K562 (cell line): ENCODE data around the gene FRYL. TPM values are rescaled to one million over a fixed set of nuclear protein-coding genes. Genes with fewer than 3 reads are reported as not detected.

Experiments used
- ATAC-seq: fragments of 200-7000 bp; cut with Tn5 transposase; 3 replicates; pipeline ENCODE4 v1.9.1; 2020; ENCODE audit warnings: moderate library complexity
- BruUV-seq: library from RNA; stranded (reverse); fragments of 400-500 nt; replicated peaks from 2 replicates; lab custom pipeline; 2021; lab: Mats Ljungman, UMichigan
- CTCF ChIA-PET: fragments of 300-600 bp; formaldehyde crosslinking; extraction: SDS; loops from one replicate; lab custom pipeline; 2021; ENCODE audit warnings: low intra/inter-chr PET ratio; lab: Yijun Ruan, JAX
- POLR2A ChIA-PET: fragments of 300-600, 350-650 bp; sonication (Branson Sonifier 250); formaldehyde crosslinking; extraction: SDS; loops from one replicate; lab custom pipeline; 2021; ENCODE audit warnings: antibody characterized with exemption, inconsistent platforms; lab: Yijun Ruan, JAX
- DNase-seq, 4 experiments: peaks; one replicate each; pipeline versions ENCODE4 v3.0.0 to v3.0.0-alpha.2; 2011 to 2018; ENCODE audit warnings: low spot score in 3 of 4, mixed read lengths in 3 of 4; ENCODE audit errors: extremely low read depth in 1 of 4
- FAIRE-seq: peaks from 2 replicates; lab custom pipeline; 2011; peaks lifted over from hg19 to GRCh38; lab: Jason Lieb, UNC
- H2AFZ ChIP-seq: 2 replicates; pipeline ENCODE4 v1.6.0; 2011; ENCODE audit warnings: low read depth, low read length, control low read depth, inconsistent platforms
- H3K27ac ChIP-seq: fragments of 200-600 bp; 3 replicates; pipeline ENCODE4 v1.8.0; 2011; ENCODE audit warnings: low read depth, mild to moderate bottlenecking, control low read depth, inconsistent platforms, low read length, moderate library complexity, mixed read lengths; ENCODE audit errors: extremely low read depth
- H3K27me3 ChIP-seq, 2 experiments: fragments of 300-600 bp in 1 of 2; 2 replicates in 1 of 2; 3 replicates in 1 of 2; pipeline versions ENCODE4 v1.6.0 to v1.8.0; 2011; ENCODE audit warnings: inconsistent platforms in 2 of 2, low read length in 2 of 2, mild to moderate bottlenecking in 1 of 2, mixed read lengths in 1 of 2, moderate library complexity in 1 of 2; ENCODE audit not compliant: control insufficient read depth in 2 of 2, insufficient read depth in 2 of 2
- H3K36me3 ChIP-seq: fragments of 300-600 bp; 3 replicates; pipeline ENCODE4 v1.8.0; 2011; ENCODE audit warnings: mild to moderate bottlenecking, low read length, inconsistent platforms; ENCODE audit not compliant: control insufficient read depth, insufficient read depth
- H3K4me1 ChIP-seq, 2 experiments: fragments of 200-600 bp in 1 of 2; replicated peaks in 1 of 2; 2 replicates in 1 of 2; 3 replicates in 1 of 2; pipeline versions ENCODE4 v1.5.1 to v1.8.0; 2011; ENCODE audit warnings: inconsistent platforms in 2 of 2, low read length in 2 of 2, mild to moderate bottlenecking in 1 of 2, mixed read lengths in 1 of 2, moderate library complexity in 1 of 2; ENCODE audit not compliant: control insufficient read depth in 2 of 2, insufficient read depth in 2 of 2
- H3K4me2 ChIP-seq: 2 replicates; pipeline ENCODE4 v1.6.1; 2011; ENCODE audit warnings: low read length, control low read depth, inconsistent platforms, mixed read lengths; ENCODE audit not compliant: insufficient read depth
- H3K4me3 ChIP-seq: fragments of 200-600 bp; sonication (generic), shearing (Covaris generic); 2 replicates; pipeline ENCODE4 v1.5.1; 2016; ENCODE audit warnings: control low read depth, inconsistent platforms
- H3K79me2 ChIP-seq: fragments of 200-600 bp; 3 replicates; pipeline ENCODE4 v1.8.0; 2011; ENCODE audit warnings: low read length, inconsistent platforms; ENCODE audit not compliant: control insufficient read depth, insufficient read depth
- H3K9ac ChIP-seq, 2 experiments: 2 replicates each; pipeline versions ENCODE4 v1.6.0 to v1.6.1; 2011; ENCODE audit warnings: low read depth in 2 of 2, low read length in 2 of 2, control low read depth in 1 of 2, inconsistent platforms in 1 of 2, mild to moderate bottlenecking in 1 of 2, mixed read lengths in 1 of 2; ENCODE audit not compliant: insufficient read depth in 1 of 2
- H3K9me1 ChIP-seq: one replicate; pipeline ENCODE4 v1.6.0; 2011; ENCODE audit warnings: inconsistent platforms, mild to moderate bottlenecking, low read length, moderate library complexity; ENCODE audit not compliant: control insufficient read depth, insufficient read depth
- H3K9me3 ChIP-seq: replicated peaks from 2 replicates; pipeline ENCODE4 v1.5.1; 2011; ENCODE audit warnings: low read depth, low read length, inconsistent platforms; ENCODE audit not compliant: control insufficient read depth, insufficient read depth
- H4K20me1 ChIP-seq: replicated peaks from 2 replicates; pipeline ENCODE4 v1.6.1; 2011; ENCODE audit warnings: low read length, inconsistent platforms, mixed read lengths; ENCODE audit not compliant: control insufficient read depth, insufficient read depth
- ESRRB ChIP-seq: fragments of 250-450 bp; sonication (Bioruptor Pico); IDR thresholded peaks from 2 replicates; pipeline ENCODE4 v1.5.0; 2020; ENCODE audit warnings: mild to moderate bottlenecking, moderate library complexity, borderline replicate concordance
- NCOA4 ChIP-seq: fragments of 450-650 bp; IDR thresholded peaks from 2 replicates; pipeline ENCODE4 v1.6.1; 2018; ENCODE audit warnings: mild to moderate bottlenecking; ENCODE audit not compliant: partially characterized antibody
- RREB1 ChIP-seq: fragments of 250-450 bp; sonication (Bioruptor Pico); IDR thresholded peaks from 2 replicates; pipeline ENCODE4 v1.4.0; 2020
- SMC3 ChIP-seq: conservative IDR thresholded peaks from 2 replicates; pipeline ENCODE4 v1.6.1; 2011; ENCODE audit warnings: low read depth, low read length, improper control_type of control experiment; ENCODE audit not compliant: insufficient read depth
- STAT5A ChIP-seq: IDR thresholded peaks from 2 replicates; pipeline ENCODE4 v1.6.1; 2012; ENCODE audit warnings: low read length, inconsistent platforms, borderline replicate concordance
- ZNF695 ChIP-seq: fragments of 450-650 bp; formaldehyde crosslinking; IDR thresholded peaks from 2 replicates; pipeline ENCODE4 v1.4.0; 2020; ENCODE audit warnings: mild to moderate bottlenecking, moderate library complexity
- ZNF717 ChIP-seq: fragments of 250-450 bp; sonication (Bioruptor Pico); IDR thresholded peaks from 2 replicates; pipeline ENCODE4 v1.5.0; 2021
- ZNF75A ChIP-seq: fragments of 450-650 bp; formaldehyde crosslinking; IDR thresholded peaks from 2 replicates; pipeline ENCODE4 v1.4.0; 2020; ENCODE audit warnings: mild to moderate bottlenecking
- WGBS: fragments of 100-300 bp; shearing (Covaris generic); methylation state at CpG from one replicate; pipeline ENCODE4 v1.1.6; 2016; ENCODE audit warnings: low coverage, mixed read lengths; ENCODE audit not compliant: insufficient coverage; ENCODE audit errors: missing lambda C conversion rate; 5-methylcytosine and 5-hydroxymethylcytosine counted together
- in situ Hi-C: fragments of 300-500 bp; cut with MboI; formaldehyde crosslinking; loops from 4 replicates; pipeline ENCODE4 v1.15.0; 2018; ENCODE audit warnings: inconsistent platforms, mixed read lengths
- intact Hi-C: fragments of 100-400 bp; cut with micrococcal nuclease; formaldehyde crosslinking; loops from 2 replicates; pipeline ENCODE4 v1.14.2; 2022
- polyA plus RNA-seq, 8 experiments: library from polyadenylated mRNA; depleted of rRNA in 4 of 8; stranded (reverse) in 5 of 8; unstranded in 3 of 8; fragments of >200 nt; fragmentation: Nextera tagmentation in 2 of 8; fragmentation: Illumina TruSeq in 1 of 8; extraction: Ambion mirVana in 2 of 8; extraction: Trizol in 1 of 8; gene quantifications; 2 replicates each; pipeline versions ENCODE4 v1.2.1 to v1.2.3, GENCODE V29; 2011 to 2014; ENCODE audit warnings: inconsistent platforms in 1 of 8, missing spikeins in 1 of 8
- total RNA-seq, 7 experiments: library from RNA; depleted of rRNA in 6 of 7; stranded (reverse); fragments of >200 nt in 6 of 7; fragmentation: Illumina TruSeq in 2 of 7; extraction: Trizol in 2 of 7; gene quantifications; 2 replicates each; pipeline versions ENCODE4 v1.2.1 to v1.2.3, GENCODE V29; 2011 to 2021; ENCODE audit warnings: low replicate concordance in 1 of 7
- TF ChIP-seq, protein P1 (sequence below), 2 experiments: fragments of 450-650 bp; IDR thresholded peaks; 2 replicates each; pipeline ENCODE4 v1.6.1; 2016; ENCODE audit warnings: mild to moderate bottlenecking in 2 of 2, borderline replicate concordance in 1 of 2, low read depth in 1 of 2, moderate library complexity in 1 of 2

The FRYL gene
- total and polyA plus RNA-seq, 9 of the 15 experiments (the other 6 are each of a cell fraction or from before 2014, with no cell fraction given), result 7.2 to 34.9 (median 15.9) TPM

DNA sequence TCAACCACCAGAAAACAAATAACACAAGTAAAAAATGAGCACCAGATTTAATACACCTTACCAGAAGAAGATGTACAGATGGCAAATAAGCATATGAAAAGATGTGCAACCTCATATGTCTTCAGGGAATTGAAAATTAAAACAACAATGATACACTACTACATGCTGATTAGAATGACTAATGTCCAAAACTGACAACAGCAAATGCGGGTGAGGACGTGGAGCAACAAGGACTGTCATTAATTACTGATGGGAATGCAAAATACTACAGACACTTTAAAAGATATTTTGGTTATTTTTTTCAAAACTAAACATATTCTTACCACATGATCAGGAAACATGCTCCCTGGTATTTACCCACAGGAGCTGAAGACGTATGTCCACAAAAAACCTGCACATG is 140.3 kb downstream of the FRYL start:
- in situ Hi-C loops, result loop anchor here (5.0 kb wide), 1 partner anchor 32 kb away; no protein-coding TSS in a partner anchor
- CTCF ChIA-PET, result no interaction called here
- no peak for TF ChIP-seq ZNF717 (CRISPR knock-in tag)
- TF ChIP-seq STAT5A, result no peak
- no peak for TF ChIP-seq ESRRB (CRISPR knock-in tag)
- TF ChIP-seq RREB1 (CRISPR knock-in tag), result no peak
- TF ChIP-seq ZNF75A (CRISPR knock-in tag), result no peak
- TF ChIP-seq NCOA4, result no peak
- TF ChIP-seq SMC3, result no peak
- TF ChIP-seq, protein P1, sequence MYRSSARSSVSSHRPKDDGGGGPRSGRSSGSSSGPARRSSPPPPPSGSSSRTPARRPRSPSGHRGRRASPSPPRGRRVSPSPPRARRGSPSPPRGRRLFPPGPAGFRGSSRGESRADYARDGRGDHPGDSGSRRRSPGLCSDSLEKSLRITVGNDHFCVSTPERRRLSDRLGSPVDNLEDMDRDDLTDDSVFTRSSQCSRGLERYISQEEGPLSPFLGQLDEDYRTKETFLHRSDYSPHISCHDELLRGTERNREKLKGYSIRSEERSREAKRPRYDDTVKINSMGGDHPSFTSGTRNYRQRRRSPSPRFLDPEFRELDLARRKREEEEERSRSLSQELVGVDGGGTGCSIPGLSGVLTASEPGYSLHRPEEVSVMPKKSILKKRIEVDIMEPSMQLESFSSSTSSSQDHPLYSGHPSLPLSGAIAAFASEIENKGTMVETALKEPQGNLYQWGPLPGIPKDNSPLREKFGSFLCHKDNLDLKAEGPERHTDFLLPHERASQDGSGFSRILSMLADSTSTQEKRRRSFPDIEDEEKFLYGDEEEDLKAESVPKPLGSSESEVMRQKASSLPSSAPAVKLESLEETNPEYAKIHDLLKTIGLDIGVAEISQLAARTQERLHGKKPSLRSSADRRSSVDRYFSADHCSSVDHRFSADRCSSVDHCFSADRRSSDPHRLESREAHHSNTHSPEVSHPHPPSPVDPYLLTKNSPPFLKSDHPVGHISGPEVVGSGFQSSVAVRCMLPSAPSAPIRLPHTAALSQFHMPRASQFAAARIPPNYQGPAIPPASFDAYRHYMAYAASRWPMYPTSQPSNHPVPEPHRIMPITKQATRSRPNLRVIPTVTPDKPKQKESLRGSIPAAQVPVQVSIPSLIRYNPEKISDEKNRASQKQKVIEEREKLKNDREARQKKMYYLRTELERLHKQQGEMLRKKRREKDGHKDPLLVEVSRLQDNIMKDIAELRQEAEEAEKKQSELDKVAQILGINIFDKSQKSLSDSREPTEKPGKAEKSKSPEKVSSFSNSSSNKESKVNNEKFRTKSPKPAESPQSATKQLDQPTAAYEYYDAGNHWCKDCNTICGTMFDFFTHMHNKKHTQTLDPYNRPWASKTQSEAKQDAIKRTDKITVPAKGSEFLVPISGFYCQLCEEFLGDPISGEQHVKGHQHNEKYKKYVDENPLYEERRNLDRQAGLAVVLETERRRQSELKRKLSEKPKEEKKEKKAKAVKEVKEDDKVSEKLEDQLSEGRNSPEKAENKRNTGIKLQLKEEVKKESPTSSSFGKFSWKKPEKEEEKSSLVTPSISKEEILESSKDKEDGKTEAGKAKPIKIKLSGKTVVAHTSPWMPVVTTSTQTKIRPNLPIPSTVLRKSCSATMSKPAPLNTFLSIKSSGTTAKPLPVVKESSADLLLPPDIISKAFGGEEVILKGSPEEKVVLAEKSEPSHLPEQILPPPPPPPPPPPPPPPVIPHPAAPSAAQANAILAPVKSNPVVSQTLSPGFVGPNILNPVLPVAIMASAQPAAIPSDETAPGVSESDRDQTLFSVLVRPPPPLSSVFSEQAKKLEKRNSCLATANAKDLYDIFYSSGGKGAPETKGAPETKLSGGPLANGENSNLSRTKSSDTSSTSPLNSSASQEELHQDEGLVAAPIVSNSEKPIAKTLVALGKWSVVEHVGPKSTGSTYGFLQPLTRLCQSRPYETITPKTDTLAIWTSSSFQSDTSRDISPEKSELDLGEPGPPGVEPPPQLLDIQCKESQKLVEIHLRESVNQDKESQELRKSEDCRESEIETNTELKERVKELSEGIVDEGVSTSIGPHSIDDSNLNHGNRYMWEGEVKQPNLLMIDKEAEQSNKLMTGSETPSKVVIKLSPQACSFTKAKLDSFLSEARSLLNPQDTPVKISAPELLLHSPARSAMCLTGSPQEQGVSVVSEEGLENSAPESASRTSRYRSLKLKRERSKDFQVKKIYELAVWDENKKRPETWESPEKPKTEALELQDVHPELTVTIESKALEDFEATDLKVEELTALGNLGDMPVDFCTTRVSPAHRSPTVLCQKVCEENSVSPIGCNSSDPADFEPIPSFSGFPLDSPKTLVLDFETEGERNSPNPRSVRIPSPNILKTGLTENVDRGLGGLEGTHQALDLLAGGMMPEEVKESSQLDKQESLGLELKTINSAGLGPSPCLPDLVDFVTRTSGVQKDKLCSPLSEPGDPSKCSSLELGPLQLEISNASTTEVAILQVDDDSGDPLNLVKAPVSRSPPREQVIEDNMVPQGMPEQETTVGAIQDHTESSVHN (IDR thresholded peaks at IDR 0.05; ENCODE audit: borderline replicate concordance in 1 of 2, low read depth in 1 of 2), result no peak
- no peak for TF ChIP-seq ZNF695 (CRISPR knock-in tag)

More for the DNA sequence above, 140.3 kb downstream of the FRYL start:
- Histone ChIP-seq H3K4me2 (no peak overlapping the region), H3K4me1 (peaks cover 0 to 5% of the 10 kb centered on the region in 2 experiments; a peak in 2 of 5 replicates), H3K27ac (no peak overlapping the region), H3K79me2 (peaks cover 5% of the 10 kb centered on the region; the same call in 1 of the 3 replicates), H3K9ac (no peak overlapping the region), H4K20me1 (0 out of 2 replicates have a peak, but pooled peaks cover 8% of the 10 kb centered on the region), H3K27me3 (no peaks in the 10 kb centered on the region), H3K9me1 (no peaks in the 10 kb centered on the region), H2AFZ (no peak overlapping the region), H3K4me3 (no peak overlapping the region), H3K36me3 (no peaks in the 10 kb centered on the region), H3K9me3 (no peaks in the 10 kb centered on the region)
- ATAC-seq (no peak), FAIRE-seq (no peak), DNase-seq (no peak)
- BruUV-seq, result no TSS peak
- POLR2A ChIA-PET, result no interaction called here
- 62% methylated on average over 3 of the region's 3 CpGs for WGBS
- intact Hi-C loops, result no loop called here
